RCC 7860 (cell line): ENCODE data around the gene MYLK2.
"Not testable (repeated sequence)": the region's sequence is repeated elsewhere in the genome, so short reads cannot be mapped to it uniquely, and the experiment has no call there.

Source experiments
- DNase-seq: peaks from one replicate; pipeline ENCODE4 v3.0.0-alpha.2; 2015; ENCODE audit warnings: low spot score
- FAIRE-seq: peaks from 2 replicates; lab custom pipeline; 2012; peaks lifted over from hg19 to GRCh38; lab: Jason Lieb, UNC

Gene MYLK2

DNA sequence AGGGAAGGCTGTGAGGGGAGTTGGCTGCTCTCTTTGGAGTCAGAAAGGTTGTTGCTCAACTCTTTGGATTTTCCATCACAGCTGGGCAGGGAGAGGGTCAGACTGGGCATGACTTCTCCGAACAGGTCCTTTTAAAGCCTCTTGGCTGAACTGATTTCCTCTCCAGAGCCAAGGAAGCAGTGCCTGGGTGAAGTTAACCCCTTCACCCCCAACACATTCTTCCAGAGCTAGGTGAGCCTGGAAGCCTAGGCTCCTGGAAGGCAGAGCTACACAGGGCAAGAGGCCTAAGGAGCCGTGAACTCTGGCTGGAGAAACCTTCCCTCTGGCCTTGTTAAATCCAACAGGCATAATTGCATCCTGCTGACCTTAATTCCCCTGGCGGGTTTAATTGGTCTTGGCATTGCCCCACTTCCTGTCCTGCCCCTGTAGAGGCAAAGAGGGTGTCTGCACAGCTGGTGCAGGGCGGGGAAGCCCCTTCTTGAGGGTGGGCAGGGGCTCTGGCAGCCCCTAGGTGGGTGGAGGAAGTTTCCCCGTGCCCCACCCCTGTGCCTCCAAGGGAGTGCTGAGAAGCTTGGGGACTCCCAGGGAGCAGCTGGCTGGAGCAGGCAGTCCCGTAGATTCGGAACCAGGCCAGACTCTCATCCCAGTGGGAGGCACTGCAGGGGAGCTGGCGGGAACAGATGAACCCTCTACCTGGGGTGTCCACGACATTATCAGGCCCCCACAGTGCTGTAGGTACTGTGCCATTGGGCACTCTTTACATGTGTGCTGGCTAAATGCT lies 3.6 kb upstream of the MYLK2 start:
- DNase-seq (no peak), FAIRE-seq (no peak)

DNA sequence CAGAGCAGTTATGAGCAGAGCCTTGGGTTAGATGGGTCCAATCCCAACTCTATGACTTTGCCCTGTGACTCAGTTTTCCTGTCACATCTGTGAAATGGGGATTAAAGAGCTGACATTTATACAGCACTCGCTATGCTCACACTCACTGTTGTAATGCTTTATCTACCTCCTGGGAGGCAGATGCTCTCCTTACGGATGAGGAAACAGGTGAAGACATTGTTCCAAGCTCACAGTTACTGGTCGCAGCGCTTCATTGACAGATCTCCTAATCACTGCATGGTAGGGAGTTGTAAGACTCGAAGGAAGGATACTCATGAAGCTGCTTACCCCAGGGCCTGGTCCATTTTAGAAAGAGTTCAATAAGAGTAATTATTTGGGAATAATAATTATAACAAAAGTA lies 2.9 kb upstream of the MYLK2 start:
- no peak for FAIRE-seq
- no peak for DNase-seq

- FAIRE-seq (no peak), DNase-seq (no peak)
Measured at GRCh38 chr20:31817461-31817860, 1.7 kb upstream of the MYLK2 start.

DNA sequence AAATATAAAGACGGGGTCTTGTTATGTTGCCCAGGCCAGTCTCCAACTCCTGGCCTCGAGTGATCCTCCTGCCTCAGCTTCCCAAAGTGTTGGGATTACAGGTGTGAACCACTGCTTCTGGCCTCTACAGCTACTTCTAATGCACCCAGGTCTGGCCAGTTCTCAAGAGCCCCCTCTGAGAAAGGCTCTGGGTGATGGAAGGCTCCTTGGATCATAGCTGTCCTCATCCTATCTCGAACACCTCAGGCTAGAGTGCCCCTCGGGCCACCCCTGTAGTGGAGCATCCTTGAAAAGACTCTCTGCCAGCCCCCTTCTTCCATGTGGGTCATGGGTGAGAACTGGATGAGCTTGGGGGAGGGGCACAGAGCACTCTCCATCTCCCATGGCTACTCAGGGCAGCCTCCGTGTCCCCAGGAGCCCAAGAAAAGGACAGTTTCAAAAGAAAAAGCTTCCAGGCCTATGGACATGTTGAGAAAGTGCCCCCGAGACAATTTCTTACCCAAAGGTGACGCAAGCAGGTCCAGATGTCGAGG lies 714 bp upstream of the MYLK2 start:
- FAIRE-seq (no peak), DNase-seq (no peak)

GRCh38 chr20:31820228-31820627 lies 1.1 kb downstream of the MYLK2 start:
- FAIRE-seq (no peak), DNase-seq (no peak)

DNA sequence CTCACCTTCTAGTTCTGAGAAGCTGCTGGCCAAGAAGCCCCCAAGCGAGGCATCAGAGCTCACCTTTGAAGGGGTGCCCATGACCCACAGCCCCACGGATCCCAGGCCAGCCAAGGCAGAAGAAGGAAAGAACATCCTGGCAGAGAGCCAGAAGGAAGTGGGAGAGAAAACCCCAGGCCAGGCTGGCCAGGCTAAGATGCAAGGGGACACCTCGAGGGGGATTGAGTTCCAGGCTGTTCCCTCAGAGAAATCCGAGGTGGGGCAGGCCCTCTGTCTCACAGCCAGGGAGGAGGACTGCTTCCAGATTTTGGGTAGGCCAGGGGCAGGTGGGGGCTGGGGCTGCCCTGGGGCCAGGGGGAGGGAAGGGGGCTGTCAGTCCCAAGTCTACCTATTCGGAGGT lies 2.3 kb downstream of the MYLK2 start:
- no peak for FAIRE-seq
- DNase-seq: no peak

- FAIRE-seq (no peak), DNase-seq (peak; percentile 73)
Measured at GRCh38 chr20:31822421-31823330, 3.5 kb downstream of the MYLK2 start.

- FAIRE-seq: no peak
- no peak for DNase-seq
Measured at GRCh38 chr20:31823360-31824124, 4.4 kb downstream of the MYLK2 start.

- no peak for FAIRE-seq
- DNase-seq: no peak
Measured at GRCh38 chr20:31824125-31824485, 4.9 kb downstream of the MYLK2 start.

DNA sequence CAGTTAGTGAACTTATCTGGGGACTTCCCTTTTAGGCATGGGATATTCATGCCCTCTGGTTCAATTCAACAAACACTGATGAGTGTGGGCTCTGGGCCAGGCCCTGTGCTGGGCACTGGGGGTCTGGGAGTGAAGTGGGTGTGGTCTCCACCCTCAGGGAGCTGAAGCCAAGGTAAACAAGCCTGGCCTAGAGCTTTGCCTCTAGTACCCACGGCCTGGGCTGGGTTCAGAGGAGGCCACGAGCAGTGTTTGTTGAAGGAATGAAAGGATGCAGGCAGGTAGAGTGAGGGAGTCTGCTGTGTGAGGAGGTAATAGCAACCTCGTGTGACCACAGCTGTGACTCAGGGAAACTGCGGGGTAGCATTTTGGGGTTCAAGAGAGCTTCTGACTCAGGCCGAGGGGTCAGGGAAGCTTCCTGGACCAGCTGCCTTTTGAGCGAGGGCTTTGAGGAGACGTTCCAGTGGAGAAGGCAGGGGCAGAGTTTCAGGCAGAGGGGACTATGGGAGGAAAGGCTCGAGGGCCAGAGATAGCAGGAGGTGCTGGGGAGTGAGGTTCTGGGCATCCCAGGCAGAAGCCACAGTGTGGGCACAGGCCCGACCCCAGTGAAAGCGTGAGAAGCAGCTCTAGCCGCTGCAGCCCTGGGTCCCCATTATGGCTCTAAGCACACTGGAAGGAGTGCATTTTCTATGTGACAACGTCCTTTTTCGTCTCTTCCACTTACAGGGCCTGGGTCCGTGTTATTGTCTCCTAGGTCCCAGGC lies 5.6 kb downstream of the MYLK2 start:
- FAIRE-seq (no peak), DNase-seq (no peak)

DNA sequence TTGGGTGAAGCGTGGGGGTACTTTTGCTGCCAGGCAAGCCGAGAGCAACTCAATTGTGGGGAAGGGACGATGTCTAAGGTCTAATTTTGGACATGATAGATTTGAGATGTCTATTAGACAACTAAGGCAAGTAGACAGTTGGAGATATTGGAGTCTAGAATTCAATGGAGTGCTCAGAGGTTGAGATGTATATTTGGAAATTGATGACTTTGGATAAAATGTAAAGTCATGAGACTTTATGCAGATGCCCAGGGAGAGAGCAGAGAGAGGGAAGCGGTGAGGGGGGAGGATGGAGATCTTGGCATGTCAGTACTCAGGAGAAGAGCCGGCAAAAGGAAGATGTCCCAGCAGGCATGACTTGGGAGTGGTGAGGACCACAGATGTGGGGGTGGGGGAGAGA lies 6.9 kb downstream of the MYLK2 start:
- FAIRE-seq (no peak), DNase-seq (no peak)

DNA sequence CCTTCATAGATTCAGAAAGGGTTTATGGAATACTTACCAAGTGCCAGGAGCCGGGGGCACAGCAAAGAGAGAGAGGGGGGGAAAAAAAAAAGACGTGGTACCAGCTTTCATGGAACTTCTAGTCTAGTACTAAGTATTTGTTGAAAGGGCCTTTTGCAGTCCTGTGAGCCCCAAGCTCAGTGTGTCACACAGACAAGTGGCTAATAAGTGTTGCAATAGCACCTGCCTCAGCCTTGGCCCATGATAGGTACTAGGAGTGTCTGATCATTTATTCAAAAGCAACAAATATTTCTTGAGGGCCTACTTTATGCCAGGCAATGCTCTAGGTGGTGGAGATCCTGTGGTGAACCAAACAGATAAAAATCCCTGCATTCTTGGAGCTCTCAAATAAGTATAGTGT lies 7.9 kb downstream of the MYLK2 start:
- DNase-seq (no peak), FAIRE-seq (no peak)

GRCh38 chr20:31828016-31828415 lies 8.9 kb downstream of the MYLK2 start:
- FAIRE-seq, DNase-seq: not testable (repeated sequence)

DNA sequence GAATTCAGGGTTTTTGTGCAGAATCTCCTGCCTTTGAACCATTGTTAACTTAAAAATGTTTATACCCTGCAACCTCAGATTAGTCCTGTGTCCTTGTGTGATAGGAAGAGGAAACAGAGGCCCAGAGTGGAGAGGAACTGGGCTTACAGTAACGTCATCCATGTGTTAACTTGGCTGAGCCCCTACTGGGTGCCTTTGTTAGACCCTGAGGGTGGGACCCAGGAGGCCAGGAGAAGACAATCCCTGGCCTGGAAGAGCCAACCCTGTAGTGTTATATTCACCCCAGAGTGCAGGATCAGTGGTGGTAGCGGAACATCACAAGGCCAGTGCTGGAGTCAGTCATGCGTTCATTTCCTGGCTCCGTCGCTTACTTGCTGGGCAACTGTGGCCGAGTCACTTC lies 10.6 kb downstream of the MYLK2 start:
- FAIRE-seq (no peak), DNase-seq (peak; percentile 39)

GRCh38 chr20:31830406-31830981 lies 11.3 kb downstream of the MYLK2 start:
- DNase-seq: no peak
- no peak for FAIRE-seq

GRCh38 chr20:31831211-31831610 lies 12.1 kb downstream of the MYLK2 start:
- no peak for DNase-seq
- no peak for FAIRE-seq

DNA sequence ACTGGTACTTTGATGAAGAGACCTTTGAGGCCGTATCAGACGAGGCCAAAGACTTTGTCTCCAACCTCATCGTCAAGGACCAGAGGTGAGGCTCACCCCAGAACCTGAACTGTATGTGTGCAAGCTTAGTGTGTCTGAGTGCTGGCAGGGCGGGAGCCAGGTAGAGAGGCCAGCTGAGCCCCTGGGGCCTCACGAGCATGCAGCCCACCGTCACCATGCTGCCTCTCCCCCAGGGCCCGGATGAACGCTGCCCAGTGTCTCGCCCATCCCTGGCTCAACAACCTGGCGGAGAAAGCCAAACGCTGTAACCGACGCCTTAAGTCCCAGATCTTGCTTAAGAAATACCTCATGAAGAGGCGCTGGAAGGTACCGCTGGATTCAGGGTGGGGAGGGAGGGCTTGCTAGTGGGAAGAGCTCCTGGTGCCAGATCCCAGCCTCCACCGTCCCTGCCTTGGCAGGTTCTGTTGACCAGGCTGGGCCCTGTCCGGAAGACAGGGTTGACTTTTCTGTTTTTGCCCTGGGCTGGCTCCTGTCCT lies 12.7 kb downstream of the MYLK2 start:
- DNase-seq (no peak), FAIRE-seq (no peak)

GRCh38 chr20:31833130-31833930 lies 14.2 kb downstream of the MYLK2 start:
- no peak for FAIRE-seq

GRCh38 chr20:31833931-31834521 lies 14.9 kb downstream of the MYLK2 start:
- DNase-seq (no peak), FAIRE-seq (no peak)

More at GRCh38 chr20:31833130-31833930, 14.2 kb downstream of the MYLK2 start:
- DNase-seq: peak; percentile 28
